Measurements from ENCODE around the gene RRAGD. TPM values are rescaled to one million over a fixed set of nuclear protein-coding genes. Genes with fewer than 3 reads are reported as not detected.

RRAGD gene
- total and polyA plus RNA-seq, 2 of the 13 experiments (the other 11 are each of a cell fraction or from before 2014, with no cell fraction given), result 0.35 to 0.53 TPM

DNA sequence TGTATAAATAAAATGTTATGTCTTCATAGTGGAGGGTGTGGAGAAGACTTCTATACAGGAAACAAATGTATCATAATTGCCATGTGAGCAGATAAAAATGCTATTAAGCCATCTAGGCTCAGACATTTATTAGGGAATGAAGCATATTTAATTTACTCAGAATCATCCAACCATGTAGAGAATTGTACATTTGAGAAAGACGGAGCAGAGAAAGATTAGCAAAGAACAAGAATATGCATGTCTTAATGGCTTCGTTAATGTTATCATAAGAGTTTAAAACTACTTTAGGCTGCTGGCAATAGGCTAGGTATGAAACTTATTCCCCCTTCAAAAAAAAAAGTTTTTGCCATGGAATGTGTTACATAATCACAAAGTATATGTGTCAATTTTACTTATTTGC, 26.9 kb upstream of the RRAGD start (continued):
- TF ChIP-seq, protein P1, sequence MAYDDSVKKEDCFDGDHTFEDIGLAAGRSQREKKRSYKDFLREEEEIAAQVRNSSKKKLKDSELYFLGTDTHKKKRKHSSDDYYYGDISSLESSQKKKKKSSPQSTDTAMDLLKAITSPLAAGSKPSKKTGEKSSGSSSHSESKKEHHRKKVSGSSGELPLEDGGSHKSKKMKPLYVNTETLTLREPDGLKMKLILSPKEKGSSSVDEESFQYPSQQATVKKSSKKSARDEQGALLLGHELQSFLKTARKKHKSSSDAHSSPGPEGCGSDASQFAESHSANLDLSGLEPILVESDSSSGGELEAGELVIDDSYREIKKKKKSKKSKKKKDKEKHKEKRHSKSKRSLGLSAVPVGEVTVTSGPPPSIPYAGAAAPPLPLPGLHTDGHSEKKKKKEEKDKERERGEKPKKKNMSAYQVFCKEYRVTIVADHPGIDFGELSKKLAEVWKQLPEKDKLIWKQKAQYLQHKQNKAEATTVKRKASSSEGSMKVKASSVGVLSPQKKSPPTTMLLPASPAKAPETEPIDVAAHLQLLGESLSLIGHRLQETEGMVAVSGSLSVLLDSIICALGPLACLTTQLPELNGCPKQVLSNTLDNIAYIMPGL (CRISPR knock-in tag; IDR thresholded peaks at IDR 0.05; ENCODE audit: borderline replicate concordance in 1 of 2, low read depth in 1 of 2), result no peak
- TF ChIP-seq, protein P2, sequence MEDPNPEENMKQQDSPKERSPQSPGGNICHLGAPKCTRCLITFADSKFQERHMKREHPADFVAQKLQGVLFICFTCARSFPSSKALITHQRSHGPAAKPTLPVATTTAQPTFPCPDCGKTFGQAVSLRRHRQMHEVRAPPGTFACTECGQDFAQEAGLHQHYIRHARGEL (CRISPR knock-in tag; IDR thresholded peaks at IDR 0.05), result no peak
- TF ChIP-seq RORA (CRISPR knock-in tag; IDR thresholded peaks at IDR 0.05), result no peak

DNA sequence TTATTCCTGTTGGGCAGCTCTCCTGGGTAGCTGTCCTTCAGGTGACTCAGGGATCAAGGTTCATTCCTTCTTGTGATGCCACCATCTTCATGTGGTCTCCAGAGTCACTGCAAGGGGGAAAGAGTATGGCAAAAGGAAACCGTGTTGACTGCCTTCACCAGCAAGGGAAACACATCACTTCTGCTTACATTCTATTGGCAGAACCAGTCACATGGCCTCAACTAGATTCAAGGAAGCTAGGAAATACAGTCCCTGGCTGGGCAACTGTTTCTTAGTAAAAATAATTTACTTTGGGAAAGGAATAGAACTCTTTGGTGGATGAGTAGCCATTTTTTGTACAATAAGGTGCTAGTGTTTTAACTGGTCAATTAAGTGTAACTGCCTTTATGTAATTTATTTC, 26.2 kb upstream of the RRAGD start:
- H4K20me1 ChIP-seq (ENCODE audit: insufficient read depth, low read length), result no peaks in the 10 kb centered on the region
- POLR2A ChIA-PET, result no interaction called here
- no peak overlapping the region for H3K4me3 ChIP-seq (replicated peaks in 1 of 3; ENCODE audit: insufficient read depth in 1 of 3, low read depth in 2 of 3, low read length in 3 of 3)
- H3K27me3 ChIP-seq (ENCODE audit: control insufficient read depth in 1 of 2, insufficient read depth in 2 of 2, low read length in 2 of 2), result peaks cover 4 to 11% of the 10 kb centered on the region in 2 experiments; a peak in 3 of 5 replicates
- H3K9ac ChIP-seq (ENCODE audit: insufficient read depth, low read depth, low read length), result no peak overlapping the region
- DNase-seq (ENCODE audit: low spot score), result no peak
- no peak overlapping the region for H3K4me2 ChIP-seq (ENCODE audit: low read depth, low read length)
- no peak overlapping the region for H2AFZ ChIP-seq (ENCODE audit: low read length)
- intact Hi-C loops (cut with micrococcal nuclease; ENCODE audit: unreplicated experiment) (no loop called here), in situ Hi-C loops (cut with HindIII; ENCODE audit: extremely low pct_ligation_motif_present, low pct_unique_long_range_greater_than_20kb) (no loop called here)
- no peak for FAIRE-seq
- WGBS (ENCODE audit: low lambda C conversion rate), result 0% methylated on average over 1 of the region's 1 CpG
- H3K79me2 ChIP-seq (ENCODE audit: insufficient read depth, low read length), result no peaks in the 10 kb centered on the region
- CTCF ChIA-PET (ENCODE audit: low intra/inter-chr PET ratio, low total read pairs), result no interaction called here
- no peak overlapping the region for H3K27ac ChIP-seq (ENCODE audit: extremely low read length, insufficient read depth, low read length)
- no TSS peak for BruUV-seq (replicated peaks)
- TF ChIP-seq, protein P3, sequence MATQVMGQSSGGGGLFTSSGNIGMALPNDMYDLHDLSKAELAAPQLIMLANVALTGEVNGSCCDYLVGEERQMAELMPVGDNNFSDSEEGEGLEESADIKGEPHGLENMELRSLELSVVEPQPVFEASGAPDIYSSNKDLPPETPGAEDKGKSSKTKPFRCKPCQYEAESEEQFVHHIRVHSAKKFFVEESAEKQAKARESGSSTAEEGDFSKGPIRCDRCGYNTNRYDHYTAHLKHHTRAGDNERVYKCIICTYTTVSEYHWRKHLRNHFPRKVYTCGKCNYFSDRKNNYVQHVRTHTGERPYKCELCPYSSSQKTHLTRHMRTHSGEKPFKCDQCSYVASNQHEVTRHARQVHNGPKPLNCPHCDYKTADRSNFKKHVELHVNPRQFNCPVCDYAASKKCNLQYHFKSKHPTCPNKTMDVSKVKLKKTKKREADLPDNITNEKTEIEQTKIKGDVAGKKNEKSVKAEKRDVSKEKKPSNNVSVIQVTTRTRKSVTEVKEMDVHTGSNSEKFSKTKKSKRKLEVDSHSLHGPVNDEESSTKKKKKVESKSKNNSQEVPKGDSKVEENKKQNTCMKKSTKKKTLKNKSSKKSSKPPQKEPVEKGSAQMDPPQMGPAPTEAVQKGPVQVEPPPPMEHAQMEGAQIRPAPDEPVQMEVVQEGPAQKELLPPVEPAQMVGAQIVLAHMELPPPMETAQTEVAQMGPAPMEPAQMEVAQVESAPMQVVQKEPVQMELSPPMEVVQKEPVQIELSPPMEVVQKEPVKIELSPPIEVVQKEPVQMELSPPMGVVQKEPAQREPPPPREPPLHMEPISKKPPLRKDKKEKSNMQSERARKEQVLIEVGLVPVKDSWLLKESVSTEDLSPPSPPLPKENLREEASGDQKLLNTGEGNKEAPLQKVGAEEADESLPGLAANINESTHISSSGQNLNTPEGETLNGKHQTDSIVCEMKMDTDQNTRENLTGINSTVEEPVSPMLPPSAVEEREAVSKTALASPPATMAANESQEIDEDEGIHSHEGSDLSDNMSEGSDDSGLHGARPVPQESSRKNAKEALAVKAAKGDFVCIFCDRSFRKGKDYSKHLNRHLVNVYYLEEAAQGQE (IDR thresholded peaks at IDR 0.05; ENCODE audit: borderline replicate concordance in 1 of 2, low read depth in 1 of 2, low read length in 2 of 2), result no peak
- TF ChIP-seq, protein P2 (CRISPR knock-in tag; IDR thresholded peaks at IDR 0.05), result no peak
- TF ChIP-seq ZNF24 (IDR thresholded peaks at IDR 0.05) (no peak), ZNF33A (CRISPR knock-in tag; IDR thresholded peaks at IDR 0.05; ENCODE audit: borderline replicate concordance) (no peak), RELA (CRISPR knock-in tag; IDR thresholded peaks at IDR 0.05) (no peak), TOPORS (CRISPR knock-in tag; IDR thresholded peaks at IDR 0.05) (no peak), KAT8 (CRISPR knock-in tag; IDR thresholded peaks at IDR 0.05) (no peak), PRPF4 (IDR thresholded peaks at IDR 0.05; ENCODE audit: low read depth, low read length, poor library complexity, severe bottlenecking) (no peak)
- TF ChIP-seq, protein P4, sequence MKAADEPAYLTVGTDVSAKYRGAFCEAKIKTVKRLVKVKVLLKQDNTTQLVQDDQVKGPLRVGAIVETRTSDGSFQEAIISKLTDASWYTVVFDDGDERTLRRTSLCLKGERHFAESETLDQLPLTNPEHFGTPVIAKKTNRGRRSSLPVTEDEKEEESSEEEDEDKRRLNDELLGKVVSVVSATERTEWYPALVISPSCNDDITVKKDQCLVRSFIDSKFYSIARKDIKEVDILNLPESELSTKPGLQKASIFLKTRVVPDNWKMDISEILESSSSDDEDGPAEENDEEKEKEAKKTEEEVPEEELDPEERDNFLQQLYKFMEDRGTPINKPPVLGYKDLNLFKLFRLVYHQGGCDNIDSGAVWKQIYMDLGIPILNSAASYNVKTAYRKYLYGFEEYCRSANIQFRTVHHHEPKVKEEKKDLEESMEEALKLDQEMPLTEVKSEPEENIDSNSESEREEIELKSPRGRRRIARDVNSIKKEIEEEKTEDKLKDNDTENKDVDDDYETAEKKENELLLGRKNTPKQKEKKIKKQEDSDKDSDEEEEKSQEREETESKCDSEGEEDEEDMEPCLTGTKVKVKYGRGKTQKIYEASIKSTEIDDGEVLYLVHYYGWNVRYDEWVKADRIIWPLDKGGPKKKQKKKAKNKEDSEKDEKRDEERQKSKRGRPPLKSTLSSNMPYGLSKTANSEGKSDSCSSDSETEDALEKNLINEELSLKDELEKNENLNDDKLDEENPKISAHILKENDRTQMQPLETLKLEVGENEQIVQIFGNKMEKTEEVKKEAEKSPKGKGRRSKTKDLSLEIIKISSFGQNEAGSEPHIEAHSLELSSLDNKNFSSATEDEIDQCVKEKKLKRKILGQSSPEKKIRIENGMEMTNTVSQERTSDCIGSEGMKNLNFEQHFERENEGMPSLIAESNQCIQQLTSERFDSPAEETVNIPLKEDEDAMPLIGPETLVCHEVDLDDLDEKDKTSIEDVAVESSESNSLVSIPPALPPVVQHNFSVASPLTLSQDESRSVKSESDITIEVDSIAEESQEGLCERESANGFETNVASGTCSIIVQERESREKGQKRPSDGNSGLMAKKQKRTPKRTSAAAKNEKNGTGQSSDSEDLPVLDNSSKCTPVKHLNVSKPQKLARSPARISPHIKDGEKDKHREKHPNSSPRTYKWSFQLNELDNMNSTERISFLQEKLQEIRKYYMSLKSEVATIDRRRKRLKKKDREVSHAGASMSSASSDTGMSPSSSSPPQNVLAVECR (CRISPR knock-in tag; IDR thresholded peaks at IDR 0.05; ENCODE audit: borderline replicate concordance), result no peak
- no peaks in the 10 kb centered on the region for H3K36me3 ChIP-seq (replicated peaks in 1 of 2; ENCODE audit: control insufficient read depth in 1 of 2, insufficient read depth in 2 of 2, low read length in 2 of 2)
- ATAC-seq, result no peak
- peaks cover 7% of the 10 kb centered on the region; the same call in 1 of the 2 replicates for H3K4me1 ChIP-seq (ENCODE audit: insufficient read depth, low read length)
- H3K9me3 ChIP-seq (ENCODE audit: low read length), result no peaks in the 10 kb centered on the region

Data from HepG2 (cell line).